LNCAP (cell line): ENCODE results near the gene SLC7A9.

Experiments used
- CTCF ChIP-seq: fragments of 450-650 bp; IDR thresholded peaks from 2 replicates; pipeline ENCODE4 v1.5.1; 2017; ENCODE audit warnings: mild to moderate bottlenecking

SLC7A9 gene

DNA sequence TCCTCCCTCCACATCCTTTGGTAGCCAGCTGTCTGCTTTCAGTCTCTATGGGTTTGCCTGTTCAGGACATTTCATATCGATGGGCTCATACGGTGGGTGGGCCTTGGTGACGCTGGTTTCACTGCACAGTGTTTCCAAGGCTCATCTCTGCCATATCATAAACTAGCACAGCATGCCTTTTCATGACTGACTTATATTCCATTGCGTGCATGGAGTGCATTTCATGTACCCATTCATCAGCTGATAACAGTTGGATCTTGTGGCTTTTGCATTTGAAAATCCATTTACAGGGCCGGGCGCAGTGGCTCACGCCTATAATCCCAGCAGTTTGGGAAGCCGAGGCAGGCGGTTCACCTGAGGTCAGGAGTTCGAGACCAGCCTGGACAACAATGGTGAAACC lies 80.1 kb downstream of the SLC7A9 start:
- TF ChIP-seq CTCF, result no peak

GRCh38 chr19:32781280-32781679 lies 88.3 kb downstream of the SLC7A9 start:
- no peak for TF ChIP-seq CTCF
